HG03354 (cell line): ENCODE results near the gene BMI1.
A peak's percentile ranks its signal among the peaks of the same experiment; 100 is the strongest.
"Not testable (repeated sequence)": the region's sequence is repeated elsewhere in the genome, so short reads cannot be mapped to it uniquely, and the experiment has no call there.

Experiments used
- ATAC-seq: cut with Tn5 transposase; IDR thresholded peaks from one replicate; pipeline ENCODE4 v1.9.1; 2021; ENCODE audit warnings: mild to moderate bottlenecking; ENCODE audit not compliant: unreplicated experiment, poor library complexity, severe bottlenecking

The BMI1 gene

GRCh38 chr10:22338185-22338900 lies 17.4 kb downstream of the BMI1 start:
- no peak for ATAC-seq

GRCh38 chr10:22338931-22339330 lies 18.0 kb downstream of the BMI1 start:
- ATAC-seq, result no peak

GRCh38 chr10:22339761-22340328 lies 18.9 kb downstream of the BMI1 start:
- no peak for ATAC-seq

GRCh38 chr10:22340329-22341189 lies 19.7 kb downstream of the BMI1 start:
- ATAC-seq, result peak; percentile 43

- ATAC-seq, result peak; percentile 3
Measured at GRCh38 chr10:22341190-22341925, 20.5 kb downstream of the BMI1 start.

- ATAC-seq, result no peak
Measured at GRCh38 chr10:22341926-22342196, 21.0 kb downstream of the BMI1 start.

- no peak for ATAC-seq
Measured at GRCh38 chr10:22342421-22342820, 21.5 kb downstream of the BMI1 start.

- ATAC-seq, result no peak
Measured at GRCh38 chr10:22343731-22344130, 22.8 kb downstream of the BMI1 start.

GRCh38 chr10:22344249-22344648 lies 23.4 kb downstream of the BMI1 start:
- no peak for ATAC-seq

GRCh38 chr10:22344781-22345300 lies 23.9 kb downstream of the BMI1 start:
- ATAC-seq, result no peak

GRCh38 chr10:22345301-22346095 lies 24.6 kb downstream of the BMI1 start, which contains the start of gene SPAG6:
TSS of gene SPAG6 (plus strand) at chr10:22345496. CDS start at chr10:22345612, 116 bp downstream.
- peak; percentile 45 for ATAC-seq

- no peak for ATAC-seq
Measured at GRCh38 chr10:22346096-22346661, 25.3 kb downstream of the BMI1 start.

GRCh38 chr10:22349755-22350154 lies 28.9 kb downstream of the BMI1 start:
- ATAC-seq, result no peak

- ATAC-seq, result no peak
Measured at GRCh38 chr10:22351131-22351703, 30.3 kb downstream of the BMI1 start.

- no peak for ATAC-seq
Measured at GRCh38 chr10:22356324-22356873, 35.5 kb downstream of the BMI1 start.

GRCh38 chr10:22357770-22358169 lies 36.9 kb downstream of the BMI1 start:
- ATAC-seq, result not testable (repeated sequence)

- no peak for ATAC-seq
Measured at GRCh38 chr10:22363305-22363704, 42.4 kb downstream of the BMI1 start.

- ATAC-seq, result no peak
Measured at GRCh38 chr10:22364407-22365140, 43.7 kb downstream of the BMI1 start.
